ENCODE data around the gene BTRC. TPM values are rescaled to one million over a fixed set of nuclear protein-coding genes. Genes with fewer than 3 reads are reported as not detected.

The BTRC gene
- polyA plus RNA-seq, 2 donors, result 5.7 to 6.3 TPM

GRCh38 chr10:101565370-101565900 is 211.5 kb downstream of the BTRC start:
- H3K4me1 ChIP-seq (ENCODE audit: control insufficient read depth in 2 of 2, insufficient read depth in 2 of 2, low read length in 1 of 2), result peaks cover 0 to 11% of the 10 kb centered on the region in 2 donors
- peaks cover 0 to 9% of the 10 kb centered on the region in 2 donors for H3K27me3 ChIP-seq (ENCODE audit: control insufficient read depth in 1 of 2, insufficient read depth in 2 of 2, low read length in 2 of 2)
- H3K9me3 ChIP-seq (ENCODE audit: control insufficient read depth in 2 of 2, insufficient read depth in 1 of 2, low read depth in 1 of 2, low read length in 1 of 2), result no peaks in the 10 kb centered on the region
- H3K4me3 ChIP-seq (ENCODE audit: low read depth in 1 of 2, low read length in 2 of 2), result no peak overlapping the region
- no peaks in the 10 kb centered on the region for H3K36me3 ChIP-seq (ENCODE audit: control insufficient read depth in 2 of 2, insufficient read depth in 2 of 2, low read length in 1 of 2)
- WGBS, 2 donors, result 81 to 82% methylated on average over 5 of the region's 5 CpGs
- H3K27ac ChIP-seq (ENCODE audit: low read depth in 2 of 2, low read length in 1 of 2), result no peak overlapping the region

GRCh38 chr10:101565936-101566332 is 212.0 kb downstream of the BTRC start:
- H3K27ac ChIP-seq (ENCODE audit: low read depth in 2 of 2, low read length in 1 of 2), result no peak overlapping the region
- no peaks in the 10 kb centered on the region for H3K9me3 ChIP-seq (ENCODE audit: control insufficient read depth in 2 of 2, insufficient read depth in 1 of 2, low read depth in 1 of 2, low read length in 1 of 2)
- no peak overlapping the region for H3K4me3 ChIP-seq (ENCODE audit: low read depth in 1 of 2, low read length in 2 of 2)
- H3K36me3 ChIP-seq (ENCODE audit: control insufficient read depth in 2 of 2, insufficient read depth in 2 of 2, low read length in 1 of 2), result no peaks in the 10 kb centered on the region
- 62 to 63% methylated on average over 8 of the region's 8 CpGs for WGBS, 2 donors
- peaks cover 0 to 16% of the 10 kb centered on the region in 2 donors for H3K4me1 ChIP-seq (ENCODE audit: control insufficient read depth in 2 of 2, insufficient read depth in 2 of 2, low read length in 1 of 2)
- peaks cover 0 to 9% of the 10 kb centered on the region in 2 donors for H3K27me3 ChIP-seq (ENCODE audit: control insufficient read depth in 1 of 2, insufficient read depth in 2 of 2, low read length in 2 of 2)

GRCh38 chr10:101566333-101567164 is 212.6 kb downstream of the BTRC start:
- Histone ChIP-seq H3K9me3 (ENCODE audit: control insufficient read depth in 2 of 2, insufficient read depth in 1 of 2, low read depth in 1 of 2, low read length in 1 of 2) (no peaks in the 10 kb centered on the region), H3K36me3 (ENCODE audit: control insufficient read depth in 2 of 2, insufficient read depth in 2 of 2, low read length in 1 of 2) (no peaks in the 10 kb centered on the region), H3K4me3 (ENCODE audit: low read depth in 1 of 2, low read length in 2 of 2) (no peak overlapping the region), H3K27ac (ENCODE audit: low read depth in 2 of 2, low read length in 1 of 2) (no peak overlapping the region), H3K4me1 (ENCODE audit: control insufficient read depth in 2 of 2, insufficient read depth in 2 of 2, low read length in 1 of 2) (peaks cover 0 to 20% of the 10 kb centered on the region in 2 donors), H3K27me3 (ENCODE audit: control insufficient read depth in 1 of 2, insufficient read depth in 2 of 2, low read length in 2 of 2) (peaks cover 0 to 9% of the 10 kb centered on the region in 2 donors)
- WGBS, 2 donors, result 10 to 11% methylated on average over 59 of the region's 59 CpGs

- Histone ChIP-seq H3K4me1 (ENCODE audit: control insufficient read depth in 2 of 2, insufficient read depth in 2 of 2, low read length in 1 of 2) (peaks cover 0 to 20% of the 10 kb centered on the region in 2 donors), H3K4me3 (ENCODE audit: low read depth in 1 of 2, low read length in 2 of 2) (no peak overlapping the region), H3K27ac (ENCODE audit: low read depth in 2 of 2, low read length in 1 of 2) (no peak overlapping the region), H3K27me3 (ENCODE audit: control insufficient read depth in 1 of 2, insufficient read depth in 2 of 2, low read length in 2 of 2) (peaks cover 0 to 9% of the 10 kb centered on the region in 2 donors), H3K9me3 (ENCODE audit: control insufficient read depth in 2 of 2, insufficient read depth in 1 of 2, low read depth in 1 of 2, low read length in 1 of 2) (no peaks in the 10 kb centered on the region), H3K36me3 (ENCODE audit: control insufficient read depth in 2 of 2, insufficient read depth in 2 of 2, low read length in 1 of 2) (no peaks in the 10 kb centered on the region)
- 55 to 57% methylated on average over 7 of the region's 7 CpGs for whole genome bisulfite sequencing, 2 donors
Measured at GRCh38 chr10:101567165-101568006, 213.4 kb downstream of the BTRC start.

DNA sequence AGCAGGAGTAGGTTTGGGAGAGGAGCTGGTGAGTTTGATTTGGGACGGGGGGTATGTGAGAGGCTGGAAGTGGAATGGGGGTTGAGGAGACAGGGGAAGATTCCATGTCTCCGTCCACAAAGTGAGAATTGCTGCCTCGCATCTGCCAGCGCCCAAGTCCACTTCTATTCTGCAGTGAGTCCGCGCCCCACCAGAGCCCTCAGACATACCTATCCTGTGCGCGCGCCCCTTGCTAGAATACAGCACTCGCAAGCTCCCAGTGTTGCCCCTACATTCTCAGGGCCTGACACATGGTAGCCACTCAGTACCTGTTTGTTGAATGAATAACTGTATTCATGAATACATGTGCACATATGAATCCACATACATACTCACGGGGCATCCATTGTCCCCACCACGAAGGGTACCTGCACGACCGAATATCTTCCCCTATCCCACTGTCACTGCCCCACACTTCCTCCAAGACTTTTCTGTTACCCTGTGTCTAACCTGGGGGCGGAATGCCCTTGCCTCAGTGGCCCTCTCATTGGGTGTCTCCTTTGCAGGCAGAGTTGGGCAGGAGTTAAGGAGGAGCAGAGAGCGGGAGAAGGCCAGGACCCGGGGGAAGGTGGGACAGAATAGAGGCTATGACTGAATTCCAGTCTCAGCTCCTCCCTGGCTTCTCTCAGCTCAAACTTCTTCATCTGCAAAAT is 214.2 kb downstream of the BTRC start:
- Histone ChIP-seq H3K36me3 (ENCODE audit: control insufficient read depth in 2 of 2, insufficient read depth in 2 of 2, low read length in 1 of 2) (no peaks in the 10 kb centered on the region), H3K27me3 (ENCODE audit: control insufficient read depth in 1 of 2, insufficient read depth in 2 of 2, low read length in 2 of 2) (peaks cover 0 to 9% of the 10 kb centered on the region in 2 donors), H3K27ac (ENCODE audit: low read depth in 2 of 2, low read length in 1 of 2) (no peak overlapping the region), H3K4me3 (ENCODE audit: low read depth in 1 of 2, low read length in 2 of 2) (no peak overlapping the region), H3K4me1 (ENCODE audit: control insufficient read depth in 2 of 2, insufficient read depth in 2 of 2, low read length in 1 of 2) (peaks cover 0 to 20% of the 10 kb centered on the region in 2 donors), H3K9me3 (ENCODE audit: control insufficient read depth in 2 of 2, insufficient read depth in 1 of 2, low read depth in 1 of 2, low read length in 1 of 2) (peaks cover 0 to 5% of the 10 kb centered on the region in 2 donors)
- 82 to 84% methylated on average over 17 of the region's 17 CpGs for WGBS, 2 donors

DNA sequence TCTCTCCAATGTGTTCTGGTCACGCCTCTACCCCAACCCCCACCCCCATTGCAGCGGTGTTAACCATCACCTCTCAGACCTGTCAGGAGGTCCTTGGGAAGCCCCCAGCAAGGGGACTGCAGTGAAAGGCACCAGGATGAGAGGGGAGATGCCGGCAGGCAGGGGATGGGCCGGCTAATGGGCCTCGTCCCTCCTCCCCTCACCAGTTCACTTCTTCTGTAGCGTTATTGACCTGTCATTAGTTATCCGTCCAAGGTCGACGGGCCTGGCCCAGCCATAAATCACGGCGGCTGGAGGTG is 215.3 kb downstream of the BTRC start:
- peaks cover 0 to 9% of the 10 kb centered on the region in 2 donors for H3K27me3 ChIP-seq (ENCODE audit: control insufficient read depth in 1 of 2, insufficient read depth in 2 of 2, low read length in 2 of 2)
- H3K36me3 ChIP-seq (ENCODE audit: control insufficient read depth in 2 of 2, insufficient read depth in 2 of 2, low read length in 1 of 2), result no peaks in the 10 kb centered on the region
- H3K4me3 ChIP-seq (ENCODE audit: low read depth in 1 of 2, low read length in 2 of 2), result no peak overlapping the region
- no peak overlapping the region for H3K27ac ChIP-seq (ENCODE audit: low read depth in 2 of 2, low read length in 1 of 2)
- WGBS, 2 donors, result 10% methylated on average over 11 of the region's 11 CpGs
- H3K9me3 ChIP-seq (ENCODE audit: control insufficient read depth in 2 of 2, insufficient read depth in 1 of 2, low read depth in 1 of 2, low read length in 1 of 2), result peaks cover 0 to 5% of the 10 kb centered on the region in 2 donors
- H3K4me1 ChIP-seq (ENCODE audit: control insufficient read depth in 2 of 2, insufficient read depth in 2 of 2, low read length in 1 of 2), result peaks cover 0 to 20% of the 10 kb centered on the region in 2 donors

GRCh38 chr10:101569622-101570427 is 215.9 kb downstream of the BTRC start:
- H3K27ac ChIP-seq (ENCODE audit: low read depth in 2 of 2, low read length in 1 of 2), result peak overlapping the region in 1 of 2 donors; percentile 47
- H3K9me3 ChIP-seq (ENCODE audit: control insufficient read depth in 2 of 2, insufficient read depth in 1 of 2, low read depth in 1 of 2, low read length in 1 of 2), result peaks cover 0 to 5% of the 10 kb centered on the region in 2 donors
- peaks cover 0 to 20% of the 10 kb centered on the region in 2 donors for H3K4me1 ChIP-seq (ENCODE audit: control insufficient read depth in 2 of 2, insufficient read depth in 2 of 2, low read length in 1 of 2)
- WGBS, 2 donors, result 1 to 2% methylated on average over 46 to 56 of the region's 56 CpGs
- peak overlapping the region; percentile 57 to 59 for H3K4me3 ChIP-seq (ENCODE audit: low read depth in 1 of 2, low read length in 2 of 2)
- H3K36me3 ChIP-seq (ENCODE audit: control insufficient read depth in 2 of 2, insufficient read depth in 2 of 2, low read length in 1 of 2), result no peaks in the 10 kb centered on the region
- peaks cover 0 to 9% of the 10 kb centered on the region in 2 donors for H3K27me3 ChIP-seq (ENCODE audit: control insufficient read depth in 1 of 2, insufficient read depth in 2 of 2, low read length in 2 of 2)

GRCh38 chr10:101570428-101571270 is 216.7 kb downstream of the BTRC start:
- Histone ChIP-seq H3K27ac (ENCODE audit: low read depth in 2 of 2, low read length in 1 of 2) (no peak overlapping the region), H3K9me3 (ENCODE audit: control insufficient read depth in 2 of 2, insufficient read depth in 1 of 2, low read depth in 1 of 2, low read length in 1 of 2) (peaks cover 0 to 5% of the 10 kb centered on the region in 2 donors), H3K36me3 (ENCODE audit: control insufficient read depth in 2 of 2, insufficient read depth in 2 of 2, low read length in 1 of 2) (no peaks in the 10 kb centered on the region), H3K27me3 (ENCODE audit: control insufficient read depth in 1 of 2, insufficient read depth in 2 of 2, low read length in 2 of 2) (peaks cover 0 to 9% of the 10 kb centered on the region in 2 donors), H3K4me3 (ENCODE audit: low read depth in 1 of 2, low read length in 2 of 2) (peak overlapping the region; percentile 12 to 59), H3K4me1 (ENCODE audit: control insufficient read depth in 2 of 2, insufficient read depth in 2 of 2, low read length in 1 of 2) (peaks cover 0 to 21% of the 10 kb centered on the region in 2 donors)
- WGBS, 2 donors, result 8% methylated on average over 36 to 37 of the region's 37 CpGs
